Uterus (tissue), 4 donors: ENCODE results near the gene MRPS25. TPM values are rescaled to one million over a fixed set of nuclear protein-coding genes. Genes with fewer than 3 reads are reported as not detected.
A peak's percentile ranks its signal among the peaks of the same experiment; 100 is the strongest.

Source experiments
- DNase-seq, 2 donors: peaks; one replicate each; pipeline ENCODE4 v3.0.0-alpha.2; 2019 to 2020
- H3K27ac ChIP-seq, 2 donors: fragments of 200-600 bp; sonication (generic); 1 replicate in 1 of 2; 2 replicates in 1 of 2; pipeline ENCODE4 v1.5.1; 2016 to 2018
- H3K27me3 ChIP-seq, 2 donors: fragments of 200-600 bp; sonication (generic); one replicate each; pipeline ENCODE4 v1.5.1; 2018 to 2019; ENCODE audit warnings: control low read depth in 1 of 2
- H3K36me3 ChIP-seq, 2 donors: fragments of 200-600 bp; sonication (generic); one replicate each; pipeline ENCODE4 v1.5.1; 2019; ENCODE audit warnings: control low read depth in 1 of 2
- H3K4me1 ChIP-seq, 2 donors: fragments of 200-600 bp; sonication (generic); one replicate each; pipeline ENCODE4 v1.5.1; 2018 to 2019; ENCODE audit warnings: control low read depth in 1 of 2
- H3K4me3 ChIP-seq, 2 donors: fragments of 200-600 bp; sonication (generic); 1 replicate in 1 of 2; 2 replicates in 1 of 2; pipeline ENCODE4 v1.5.1; 2018 to 2019; ENCODE audit warnings: mild to moderate bottlenecking in 1 of 2
- H3K9me3 ChIP-seq, 2 donors: fragments of 200-600 bp; sonication (generic); one replicate each; pipeline ENCODE4 v1.5.1; 2019; ENCODE audit warnings: control low read depth in 1 of 2
- POLR2A ChIP-seq, 2 donors: fragments of 450-650 bp; IDR thresholded peaks; one replicate each; pipeline ENCODE4 v1.6.1; 2016; ENCODE audit warnings: antibody characterized with exemption in 2 of 2, mild to moderate bottlenecking in 1 of 2, moderate library complexity in 1 of 2
- intact Hi-C: fragments of 100-400 bp; cut with DNase I; formaldehyde crosslinking; loops from one replicate; pipeline ENCODE4 v1.15.1; 2023; ENCODE audit warnings: low total_unique reads
- total RNA-seq, 4 donors: library from RNA; depleted of rRNA in 3 of 4; stranded (reverse); fragments of >200 nt in 3 of 4; gene quantifications; one replicate each; pipeline versions ENCODE4 v1.1.0 to v1.2.4, GENCODE V29; 2014 to 2023
- TF ChIP-seq, protein P1 (sequence below), 4 experiments: fragments of 200-600 bp in 2 of 4; fragments of 450-650 bp in 2 of 4; sonication (generic) in 2 of 4; IDR thresholded peaks; one replicate each; pipeline ENCODE4 v1.5.1; 2016 to 2019; ENCODE audit warnings: antibody characterized with exemption in 4 of 4, mild to moderate bottlenecking in 2 of 4, moderate library complexity in 1 of 4
- donor health status: DM: yes; HTN: yes; CAD: no.

MRPS25 gene
- total RNA-seq, 4 donors from 2014 or later: 6.2 to 49.8 (median 18.6) TPM

DNA sequence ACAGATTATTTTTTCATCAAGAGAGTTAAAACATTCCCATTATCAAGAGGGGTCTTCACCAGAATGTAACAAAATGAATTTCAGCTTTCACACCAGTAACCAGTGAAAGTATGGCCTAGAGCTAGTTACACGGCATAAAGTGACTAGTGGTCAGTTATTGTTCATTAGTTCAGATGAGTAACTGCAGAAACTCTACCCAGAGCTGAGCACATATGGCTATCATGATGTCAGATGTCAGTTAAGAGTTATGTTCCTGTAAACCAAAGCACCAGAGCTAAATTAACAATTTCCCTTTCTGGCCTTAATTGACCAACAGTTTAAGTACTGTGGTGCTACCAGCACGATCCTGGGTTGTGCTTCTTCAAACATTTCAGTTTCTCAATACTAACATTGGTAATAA, 6.6 kb upstream of the MRPS25 start:
- H3K27ac ChIP-seq: no peak overlapping the region
- intact Hi-C loops: no loop called here
- TF ChIP-seq, protein P1, sequence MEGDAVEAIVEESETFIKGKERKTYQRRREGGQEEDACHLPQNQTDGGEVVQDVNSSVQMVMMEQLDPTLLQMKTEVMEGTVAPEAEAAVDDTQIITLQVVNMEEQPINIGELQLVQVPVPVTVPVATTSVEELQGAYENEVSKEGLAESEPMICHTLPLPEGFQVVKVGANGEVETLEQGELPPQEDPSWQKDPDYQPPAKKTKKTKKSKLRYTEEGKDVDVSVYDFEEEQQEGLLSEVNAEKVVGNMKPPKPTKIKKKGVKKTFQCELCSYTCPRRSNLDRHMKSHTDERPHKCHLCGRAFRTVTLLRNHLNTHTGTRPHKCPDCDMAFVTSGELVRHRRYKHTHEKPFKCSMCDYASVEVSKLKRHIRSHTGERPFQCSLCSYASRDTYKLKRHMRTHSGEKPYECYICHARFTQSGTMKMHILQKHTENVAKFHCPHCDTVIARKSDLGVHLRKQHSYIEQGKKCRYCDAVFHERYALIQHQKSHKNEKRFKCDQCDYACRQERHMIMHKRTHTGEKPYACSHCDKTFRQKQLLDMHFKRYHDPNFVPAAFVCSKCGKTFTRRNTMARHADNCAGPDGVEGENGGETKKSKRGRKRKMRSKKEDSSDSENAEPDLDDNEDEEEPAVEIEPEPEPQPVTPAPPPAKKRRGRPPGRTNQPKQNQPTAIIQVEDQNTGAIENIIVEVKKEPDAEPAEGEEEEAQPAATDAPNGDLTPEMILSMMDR (IDR thresholded peaks at IDR 0.05): no peak
- H3K4me3 ChIP-seq: no peak overlapping the region
- no peak for DNase-seq
- no peaks in the 10 kb centered on the region for H3K4me1 ChIP-seq
- H3K9me3 ChIP-seq: no peaks in the 10 kb centered on the region
- H3K27me3 ChIP-seq: no peaks in the 10 kb centered on the region
- H3K36me3 ChIP-seq: no peaks in the 10 kb centered on the region

DNA sequence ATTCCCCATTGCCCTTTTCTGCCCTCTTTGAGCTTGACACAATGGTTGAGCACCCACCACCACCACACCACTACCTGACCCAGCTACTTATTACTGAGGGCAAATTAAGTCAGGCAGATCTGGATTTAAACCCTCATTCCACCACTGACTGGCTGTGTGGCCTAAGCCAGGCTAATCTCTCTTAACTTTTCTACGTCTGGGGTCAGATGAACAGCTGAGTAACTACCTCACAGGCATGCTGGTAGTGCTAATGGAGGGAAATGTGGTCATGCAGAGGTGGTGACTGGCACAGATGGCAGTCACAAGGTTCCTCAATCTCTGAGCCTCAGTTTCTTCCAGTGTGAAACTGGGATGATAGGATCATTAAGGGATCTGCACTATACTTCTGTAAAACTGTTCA, 4.3 kb upstream of the MRPS25 start:
- intact Hi-C loops: no loop called here
- no peaks in the 10 kb centered on the region for H3K9me3 ChIP-seq

DNA sequence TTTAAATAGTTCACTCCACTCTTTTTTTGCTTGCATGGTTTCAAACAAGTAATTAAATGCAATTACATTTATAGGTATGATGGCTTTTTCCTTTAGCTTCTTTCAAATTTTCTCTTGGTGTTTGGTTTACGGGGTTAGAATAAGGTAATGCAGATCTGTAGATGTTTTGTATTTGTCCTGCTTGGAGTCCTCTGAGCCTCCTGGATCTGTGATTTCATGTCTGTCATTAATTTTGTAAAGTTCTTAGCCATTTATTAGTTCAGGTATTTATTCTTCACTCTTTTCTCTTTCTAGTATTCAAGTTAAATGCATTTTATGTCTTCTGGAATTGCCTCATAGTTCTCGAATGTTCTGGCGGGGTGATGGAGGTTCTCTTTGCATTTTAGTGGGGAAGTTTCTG, 1.4 kb upstream of the MRPS25 start:
- intact Hi-C loops: no loop called here
- H3K27ac ChIP-seq: no peak overlapping the region

More for the DNA sequence above, 4.3 kb upstream of the MRPS25 start:
- H3K4me1 ChIP-seq: no peaks in the 10 kb centered on the region
- H3K27ac ChIP-seq: no peak overlapping the region
- TF ChIP-seq, protein P1 (IDR thresholded peaks at IDR 0.05): no peak
- TF ChIP-seq POLR2A (IDR thresholded peaks at IDR 0.05): no peak
- DNase-seq: no peak
- no peaks in the 10 kb centered on the region for H3K27me3 ChIP-seq
- no peak overlapping the region for H3K4me3 ChIP-seq
- H3K36me3 ChIP-seq: no peaks in the 10 kb centered on the region

DNA sequence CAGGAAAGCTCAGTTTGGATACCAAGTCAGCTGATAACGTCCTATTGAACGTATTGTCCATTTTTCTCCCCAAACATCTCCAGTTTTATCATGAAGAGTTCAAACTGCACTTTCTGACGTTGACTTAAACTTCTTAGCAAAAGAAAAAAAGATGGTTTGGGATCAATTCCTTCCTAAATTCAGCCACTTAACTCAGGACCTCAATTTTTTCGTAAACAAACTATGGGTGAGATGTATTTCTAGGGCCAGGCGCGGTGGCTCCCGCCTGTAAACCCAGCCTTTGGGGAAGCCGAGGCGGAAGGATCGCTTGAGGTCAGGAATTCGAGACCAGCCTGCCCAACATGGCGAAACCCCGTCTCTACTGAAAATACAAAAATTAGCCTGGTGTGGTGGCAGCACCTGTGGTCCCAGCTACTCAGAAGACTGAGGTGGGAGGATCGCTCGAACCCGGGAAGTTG, 464 bp upstream of the MRPS25 start:
- H3K27ac ChIP-seq: peak overlapping the region; percentile 74 to 79
- intact Hi-C loops: no loop called here
- DNase-seq: no peak
- TF ChIP-seq POLR2A (IDR thresholded peaks at IDR 0.05): no peak
- TF ChIP-seq, protein P1 (IDR thresholded peaks at IDR 0.05): no peak
- peak overlapping the region; percentile 54 to 84 for H3K4me3 ChIP-seq
- H3K36me3 ChIP-seq: no peaks in the 10 kb centered on the region
- no peaks in the 10 kb centered on the region for H3K9me3 ChIP-seq
- H3K4me1 ChIP-seq: no peaks in the 10 kb centered on the region
- no peaks in the 10 kb centered on the region for H3K27me3 ChIP-seq

More for the DNA sequence above, 1.4 kb upstream of the MRPS25 start:
- Histone ChIP-seq H3K27me3 (no peaks in the 10 kb centered on the region), H3K36me3 (no peaks in the 10 kb centered on the region), H3K4me3 (no peak overlapping the region), H3K4me1 (no peaks in the 10 kb centered on the region), H3K9me3 (no peaks in the 10 kb centered on the region)
- no peak for DNase-seq
- TF ChIP-seq POLR2A (IDR thresholded peaks at IDR 0.05): no peak
- TF ChIP-seq, protein P1 (IDR thresholded peaks at IDR 0.05): no peak

DNA sequence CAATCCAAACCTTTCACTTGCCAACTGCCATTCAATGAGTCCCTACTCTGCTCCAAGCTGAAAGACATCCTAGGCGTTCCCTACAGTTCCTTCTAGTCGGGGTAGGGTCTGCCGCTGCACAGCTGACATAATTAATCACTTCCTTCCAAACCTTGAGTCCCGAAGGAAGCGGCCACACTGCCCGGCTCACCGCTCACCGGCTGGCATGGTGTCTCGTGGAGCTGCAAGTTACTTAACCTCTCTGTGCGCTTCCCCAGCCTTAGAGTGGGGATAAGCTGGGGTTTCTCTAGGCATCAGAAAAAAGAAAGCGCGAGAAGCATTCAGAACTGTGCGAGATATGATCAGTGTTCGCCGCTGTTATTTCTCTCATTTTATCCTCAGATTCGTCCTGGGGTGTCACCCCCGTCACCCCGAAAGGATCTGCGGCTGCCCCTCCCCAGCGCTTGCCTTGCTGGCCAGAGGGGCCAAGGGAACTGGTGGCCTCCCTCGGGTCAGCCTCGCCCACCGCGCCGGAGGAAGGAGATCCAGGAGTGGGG, 748 bp downstream of the MRPS25 start:
- Histone ChIP-seq H3K36me3 (no peaks in the 10 kb centered on the region), H3K27ac (peak overlapping the region; percentile 74 to 79), H3K4me3 (peak overlapping the region; percentile 54 to 84), H3K27me3 (no peaks in the 10 kb centered on the region), H3K4me1 (no peaks in the 10 kb centered on the region), H3K9me3 (no peaks in the 10 kb centered on the region)
- intact Hi-C loops: no loop called here
- TF ChIP-seq, protein P1 (IDR thresholded peaks at IDR 0.05): no peak
- TF ChIP-seq POLR2A (IDR thresholded peaks at IDR 0.05): no peak
- DNase-seq: no peak
